OCI-LY1 (cell line): Measurements from ENCODE around the gene TNFRSF1A.

Experiments
- EZH2 ChIP-seq: fragments of 200-600 bp; sonication (generic), shearing (Covaris generic); IDR thresholded peaks from 2 replicates; pipeline ENCODE4 v1.8.0; 2017; ENCODE audit warnings: borderline replicate concordance, mixed run types, mild to moderate bottlenecking, antibody characterized with exemption, low read length, moderate library complexity, mixed read lengths
- TF ChIP-seq, protein P1 (sequence below): fragments of 200-600 bp; sonication (generic), shearing (Covaris generic); IDR thresholded peaks from 2 replicates; pipeline ENCODE4 v1.5.1; 2017; ENCODE audit warnings: mild to moderate bottlenecking, antibody characterized with exemption, low read length, moderate library complexity, mixed read lengths

DNA sequence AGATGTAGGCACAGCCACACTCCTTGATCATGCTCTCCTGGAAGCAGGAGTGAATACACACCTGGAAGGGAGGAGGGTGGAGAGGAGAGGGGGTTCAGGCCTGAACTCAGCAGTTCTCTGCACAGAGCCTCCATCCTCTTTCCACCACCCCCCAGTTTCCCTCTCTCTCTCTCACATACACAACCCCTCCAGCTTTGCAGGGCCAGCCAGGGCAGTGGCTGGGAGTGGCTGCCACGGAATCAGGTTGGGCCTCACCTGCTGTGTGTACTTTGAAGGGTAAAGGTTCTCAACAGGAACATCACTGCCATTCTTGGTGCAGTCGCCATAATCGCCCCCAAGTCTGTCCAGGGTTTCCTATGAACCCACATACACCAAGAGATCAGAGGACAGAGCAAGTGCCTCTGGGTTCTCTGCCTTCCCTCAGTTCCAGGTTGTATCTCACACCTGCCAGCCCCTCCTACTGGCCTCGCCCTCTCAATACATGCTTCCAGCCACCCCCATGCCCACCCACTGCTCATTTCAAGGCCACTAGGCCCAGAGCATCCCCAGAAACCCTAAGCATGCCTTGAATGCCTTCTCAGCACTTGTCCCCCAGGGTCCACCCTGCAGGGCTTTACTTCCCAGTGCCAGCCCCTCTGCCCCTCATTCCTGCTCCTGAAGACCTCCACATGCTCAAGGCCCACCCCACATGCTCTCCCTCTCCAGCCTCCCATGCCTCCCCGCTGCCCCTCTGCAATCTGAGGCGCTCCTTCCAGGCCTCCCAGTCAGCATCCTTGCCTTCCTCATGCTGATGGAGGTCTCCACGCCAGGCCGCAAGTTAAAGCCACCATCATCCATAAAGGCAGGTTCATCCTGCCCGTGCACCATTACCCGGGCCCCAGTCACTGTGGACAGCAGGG lies 12.9 kb upstream of the TNFRSF1A start:
- TF ChIP-seq, protein P1, sequence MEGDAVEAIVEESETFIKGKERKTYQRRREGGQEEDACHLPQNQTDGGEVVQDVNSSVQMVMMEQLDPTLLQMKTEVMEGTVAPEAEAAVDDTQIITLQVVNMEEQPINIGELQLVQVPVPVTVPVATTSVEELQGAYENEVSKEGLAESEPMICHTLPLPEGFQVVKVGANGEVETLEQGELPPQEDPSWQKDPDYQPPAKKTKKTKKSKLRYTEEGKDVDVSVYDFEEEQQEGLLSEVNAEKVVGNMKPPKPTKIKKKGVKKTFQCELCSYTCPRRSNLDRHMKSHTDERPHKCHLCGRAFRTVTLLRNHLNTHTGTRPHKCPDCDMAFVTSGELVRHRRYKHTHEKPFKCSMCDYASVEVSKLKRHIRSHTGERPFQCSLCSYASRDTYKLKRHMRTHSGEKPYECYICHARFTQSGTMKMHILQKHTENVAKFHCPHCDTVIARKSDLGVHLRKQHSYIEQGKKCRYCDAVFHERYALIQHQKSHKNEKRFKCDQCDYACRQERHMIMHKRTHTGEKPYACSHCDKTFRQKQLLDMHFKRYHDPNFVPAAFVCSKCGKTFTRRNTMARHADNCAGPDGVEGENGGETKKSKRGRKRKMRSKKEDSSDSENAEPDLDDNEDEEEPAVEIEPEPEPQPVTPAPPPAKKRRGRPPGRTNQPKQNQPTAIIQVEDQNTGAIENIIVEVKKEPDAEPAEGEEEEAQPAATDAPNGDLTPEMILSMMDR, result no peak
- TF ChIP-seq EZH2, result no peak
